GM21576 (cell line): ENCODE results near the gene MAGEC1.
"Not testable (repeated sequence)": the region's sequence is repeated elsewhere in the genome, so short reads cannot be mapped to it uniquely, and the experiment has no call there.

Experiments
- ATAC-seq: cut with Tn5 transposase; IDR thresholded peaks from one replicate; pipeline ENCODE4 v1.9.1; 2021; ENCODE audit warnings: mild to moderate bottlenecking, moderate library complexity; ENCODE audit not compliant: unreplicated experiment

Gene MAGEC1, protein sequence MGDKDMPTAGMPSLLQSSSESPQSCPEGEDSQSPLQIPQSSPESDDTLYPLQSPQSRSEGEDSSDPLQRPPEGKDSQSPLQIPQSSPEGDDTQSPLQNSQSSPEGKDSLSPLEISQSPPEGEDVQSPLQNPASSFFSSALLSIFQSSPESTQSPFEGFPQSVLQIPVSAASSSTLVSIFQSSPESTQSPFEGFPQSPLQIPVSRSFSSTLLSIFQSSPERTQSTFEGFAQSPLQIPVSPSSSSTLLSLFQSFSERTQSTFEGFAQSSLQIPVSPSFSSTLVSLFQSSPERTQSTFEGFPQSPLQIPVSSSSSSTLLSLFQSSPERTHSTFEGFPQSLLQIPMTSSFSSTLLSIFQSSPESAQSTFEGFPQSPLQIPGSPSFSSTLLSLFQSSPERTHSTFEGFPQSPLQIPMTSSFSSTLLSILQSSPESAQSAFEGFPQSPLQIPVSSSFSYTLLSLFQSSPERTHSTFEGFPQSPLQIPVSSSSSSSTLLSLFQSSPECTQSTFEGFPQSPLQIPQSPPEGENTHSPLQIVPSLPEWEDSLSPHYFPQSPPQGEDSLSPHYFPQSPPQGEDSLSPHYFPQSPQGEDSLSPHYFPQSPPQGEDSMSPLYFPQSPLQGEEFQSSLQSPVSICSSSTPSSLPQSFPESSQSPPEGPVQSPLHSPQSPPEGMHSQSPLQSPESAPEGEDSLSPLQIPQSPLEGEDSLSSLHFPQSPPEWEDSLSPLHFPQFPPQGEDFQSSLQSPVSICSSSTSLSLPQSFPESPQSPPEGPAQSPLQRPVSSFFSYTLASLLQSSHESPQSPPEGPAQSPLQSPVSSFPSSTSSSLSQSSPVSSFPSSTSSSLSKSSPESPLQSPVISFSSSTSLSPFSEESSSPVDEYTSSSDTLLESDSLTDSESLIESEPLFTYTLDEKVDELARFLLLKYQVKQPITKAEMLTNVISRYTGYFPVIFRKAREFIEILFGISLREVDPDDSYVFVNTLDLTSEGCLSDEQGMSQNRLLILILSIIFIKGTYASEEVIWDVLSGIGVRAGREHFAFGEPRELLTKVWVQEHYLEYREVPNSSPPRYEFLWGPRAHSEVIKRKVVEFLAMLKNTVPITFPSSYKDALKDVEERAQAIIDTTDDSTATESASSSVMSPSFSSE

DNA sequence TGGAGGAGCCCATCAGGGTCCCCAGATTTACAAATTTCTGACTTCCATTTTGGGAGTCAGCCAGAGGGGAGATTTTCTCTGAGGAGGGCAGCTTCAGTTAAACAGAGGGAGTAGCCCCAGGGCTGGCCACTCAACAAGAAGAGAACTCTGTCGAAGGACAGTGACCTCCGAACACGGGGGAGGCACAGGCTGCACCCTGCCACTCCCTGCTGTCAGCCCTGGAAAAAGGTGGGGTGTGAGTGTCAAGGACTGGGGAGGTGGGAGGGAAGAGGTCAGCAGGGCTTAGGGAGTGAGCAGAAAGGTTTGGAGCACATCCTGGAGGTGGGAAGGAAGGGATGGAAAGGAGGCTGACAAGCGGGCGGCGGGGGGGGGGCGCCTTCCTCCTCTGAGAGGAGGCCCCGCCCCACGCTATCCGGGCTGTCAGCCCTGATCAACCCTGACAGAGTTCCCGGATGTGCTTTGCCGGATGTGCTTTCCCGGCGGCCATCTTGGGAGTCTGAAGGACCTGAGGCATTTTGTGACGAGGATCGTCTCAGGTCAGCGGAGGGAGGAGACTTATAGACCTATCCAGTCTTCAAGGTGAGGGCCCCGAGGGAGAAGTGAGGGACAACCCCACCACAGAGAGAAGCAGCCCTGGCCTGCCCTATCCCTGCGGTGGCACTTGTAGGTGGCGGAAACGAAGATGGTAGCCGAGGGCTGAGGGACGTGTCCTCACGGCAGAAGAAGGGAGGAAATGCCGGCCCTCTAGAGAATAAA is at the start of gene MAGEC1:
Gene MAGEC1 (plus strand): TSS at position 495 of the 756 bp plus-strand sequence. CDS start 1,179 bp downstream, outside the sequence.
- ATAC-seq: no peak

DNA sequence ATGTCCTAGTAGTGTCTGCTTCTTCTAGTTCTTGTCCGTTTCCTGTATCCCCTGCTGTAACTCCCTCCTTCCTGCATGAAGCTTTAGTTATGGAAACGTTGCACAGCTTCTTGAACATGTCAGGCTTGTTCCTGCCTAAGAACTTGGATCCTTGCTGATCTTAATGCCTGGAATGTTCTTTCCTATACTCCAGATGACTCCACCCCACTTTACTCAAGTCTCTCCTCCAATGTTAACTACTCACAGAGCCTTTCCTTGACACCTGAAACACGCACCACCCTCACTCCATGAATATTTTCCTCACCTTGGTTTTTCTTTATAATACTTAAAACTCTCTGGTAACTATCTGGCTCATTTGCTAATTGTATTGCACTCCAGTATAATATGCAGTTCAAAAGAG is 46.2 kb upstream of the MAGEC1 start:
- no peak for ATAC-seq

DNA sequence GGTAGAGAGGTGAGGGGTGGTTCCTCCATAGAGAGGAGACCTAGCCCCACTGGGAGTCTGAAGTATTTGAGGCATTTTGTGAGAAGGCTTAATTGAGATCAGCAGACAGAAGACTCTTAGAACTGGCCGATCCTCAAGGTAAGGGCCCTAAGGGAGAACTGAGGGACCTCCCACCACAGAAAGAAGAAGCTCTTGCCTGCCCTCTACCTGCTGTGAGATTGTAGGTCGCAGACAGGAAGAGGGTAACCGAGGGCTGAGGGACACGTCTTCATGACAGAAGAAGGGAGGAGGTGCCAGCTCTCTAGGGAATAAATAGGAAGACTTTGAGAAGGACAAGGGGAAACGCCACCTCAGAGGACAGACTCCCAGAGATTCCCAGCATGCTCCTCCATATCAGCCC is 24.1 kb upstream of the MAGEC1 start:
- no peak for ATAC-seq

DNA sequence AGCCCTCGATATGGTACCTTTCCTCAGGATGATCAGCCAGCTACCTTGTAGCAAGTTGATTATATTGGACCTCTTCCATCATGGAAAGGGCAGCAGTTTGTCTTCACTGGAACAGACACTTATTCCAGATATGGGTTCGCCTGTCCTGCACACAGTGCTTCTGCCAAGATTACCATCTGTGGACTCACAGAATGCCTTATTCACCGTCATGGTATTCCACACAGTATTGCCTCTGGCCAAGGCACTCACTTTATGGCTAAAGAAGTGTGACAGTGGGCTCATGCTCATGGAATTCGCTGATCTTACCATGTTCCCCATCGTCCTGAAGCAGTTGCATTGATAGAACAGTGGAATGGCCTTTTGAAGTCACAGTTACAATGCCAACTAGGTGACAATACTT is 14.9 kb upstream of the MAGEC1 start:
- ATAC-seq: not testable (repeated sequence)

DNA sequence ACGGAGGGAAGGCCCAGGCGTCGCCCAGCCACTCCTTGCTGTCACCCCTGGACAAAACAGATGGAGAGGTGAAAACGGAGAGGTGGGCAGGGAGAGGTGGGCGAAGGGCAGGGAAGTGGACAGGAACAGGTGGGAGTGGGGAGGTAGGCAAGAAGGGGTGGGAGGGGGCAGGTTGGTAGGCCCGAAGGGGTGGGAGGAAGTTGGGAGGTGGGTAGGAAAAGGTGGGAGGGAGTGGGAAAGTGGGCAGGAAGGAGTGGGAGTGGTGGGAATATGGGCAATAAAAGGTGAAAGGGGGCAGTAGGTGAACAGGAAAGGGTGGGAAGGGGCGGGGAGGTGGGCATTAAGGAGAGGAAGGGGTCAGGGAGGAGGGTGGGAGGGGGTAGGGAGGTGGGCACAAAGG is 9.0 kb upstream of the MAGEC1 start:
- no peak for ATAC-seq

DNA sequence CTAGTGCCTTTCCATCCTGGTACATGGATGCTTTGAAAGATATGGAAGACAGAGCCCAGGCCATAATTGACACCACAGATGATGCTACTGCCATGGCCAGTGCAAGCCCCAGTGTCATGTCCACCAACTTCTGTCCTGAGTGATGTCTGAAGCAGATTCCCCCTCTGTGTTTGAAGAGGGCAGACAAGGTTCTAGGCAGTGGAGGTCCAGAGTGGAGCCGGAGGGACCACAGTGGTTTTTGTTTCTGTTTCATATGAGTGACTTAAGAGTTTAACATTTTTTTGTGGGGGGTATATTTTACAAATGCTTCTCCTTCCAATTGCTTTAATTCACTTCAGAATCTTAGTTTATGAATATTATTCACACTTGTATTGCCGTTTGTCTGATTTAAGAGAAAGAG is 6.0 kb upstream of the MAGEC1 start:
- no peak for ATAC-seq

DNA sequence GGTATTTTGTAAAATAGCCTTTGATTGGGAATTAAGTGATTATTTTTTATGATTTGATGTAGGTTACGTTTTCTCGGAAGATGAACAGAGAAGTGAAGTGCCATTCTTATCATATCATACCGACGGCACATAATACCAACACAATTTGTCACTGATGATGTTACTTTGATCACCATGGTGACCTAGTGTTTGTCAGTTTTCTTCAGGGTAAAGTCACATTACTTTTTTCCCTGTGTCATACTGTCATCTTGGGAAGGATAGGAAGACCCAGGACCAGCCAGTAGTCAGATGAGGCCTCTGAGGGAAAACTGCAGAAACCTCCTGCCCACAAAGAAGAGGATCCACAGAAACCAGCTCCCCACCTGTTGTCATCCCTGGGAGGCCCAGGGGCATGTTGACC is 1.3 kb upstream of the MAGEC1 start:
- no peak for ATAC-seq

DNA sequence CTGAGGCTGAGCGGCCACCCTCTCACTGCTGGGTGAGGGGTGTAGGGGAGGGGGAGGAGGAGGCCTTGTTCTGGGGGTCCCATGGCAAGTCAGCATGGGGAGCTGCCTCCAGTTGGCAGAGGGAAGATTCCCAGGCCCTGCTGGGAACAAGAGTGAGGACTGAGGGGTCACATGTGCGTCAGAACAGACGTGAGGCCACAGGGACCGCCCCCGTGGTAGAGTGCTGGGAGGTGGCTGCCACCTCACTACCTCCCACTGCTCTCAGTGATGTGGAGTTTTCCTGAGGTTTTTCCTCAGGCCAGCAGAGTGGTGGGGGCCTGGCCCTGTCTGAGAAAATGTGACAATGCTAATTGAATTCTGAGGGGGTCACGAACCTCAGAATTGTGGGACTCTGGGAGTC is 568 bp downstream of the MAGEC1 start:
- no peak for ATAC-seq

DNA sequence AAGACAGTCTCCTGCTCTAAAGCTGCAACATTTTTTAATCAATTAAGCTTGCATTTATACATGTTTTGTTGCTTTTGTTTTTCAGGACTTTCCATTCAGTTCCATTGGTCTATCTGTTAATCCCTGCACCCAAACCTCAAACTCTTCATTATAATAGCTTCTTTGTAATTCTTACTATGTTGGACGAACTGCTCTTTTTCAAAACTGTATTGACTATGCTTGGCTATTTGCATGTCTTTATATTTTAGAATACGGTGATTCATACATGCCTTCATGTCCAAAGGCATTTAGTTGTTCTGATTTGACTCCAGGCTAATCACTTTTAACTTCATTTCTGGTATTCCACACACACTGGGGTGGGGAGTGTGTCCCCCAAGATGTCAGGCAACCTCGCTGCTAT is 14.1 kb downstream of the MAGEC1 start:
- ATAC-seq: no peak

DNA sequence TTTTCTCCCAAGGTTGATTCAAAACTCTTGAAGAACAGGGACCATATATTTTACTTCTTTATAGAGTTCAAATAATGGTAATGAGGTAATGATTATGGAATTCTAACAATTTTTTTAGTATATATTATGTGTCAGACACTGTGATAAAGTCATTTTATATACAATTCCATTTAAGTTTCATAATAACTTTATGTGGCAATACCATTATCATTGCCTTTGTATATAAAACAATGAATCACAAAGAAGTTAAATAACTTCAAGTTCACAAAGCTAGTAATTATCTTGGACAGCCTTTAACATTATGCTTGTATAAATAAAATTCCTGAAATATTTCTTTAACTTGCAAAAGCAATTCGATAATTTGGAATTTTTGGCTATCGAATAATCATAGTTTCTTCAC is 20.6 kb downstream of the MAGEC1 start:
- no peak for ATAC-seq

DNA sequence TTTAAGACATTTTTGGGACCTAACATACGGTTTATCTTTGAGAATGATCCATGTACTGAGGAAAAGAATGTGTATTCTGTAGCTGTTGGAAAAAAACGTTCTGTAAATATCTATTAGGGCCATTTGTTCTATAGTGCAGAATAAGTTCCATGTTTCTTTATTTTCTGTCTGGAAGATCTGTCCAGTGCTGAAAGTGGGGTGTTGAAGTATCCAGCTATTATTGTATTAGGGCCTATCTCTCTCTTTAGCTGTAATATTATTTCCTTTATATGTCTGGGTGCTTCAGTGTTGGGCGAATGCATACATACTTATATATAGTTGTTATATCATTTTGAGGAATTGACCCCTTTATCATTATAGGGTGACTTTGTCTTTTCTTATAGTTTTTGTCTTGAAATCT is 24.7 kb downstream of the MAGEC1 start:
- ATAC-seq: no peak

DNA sequence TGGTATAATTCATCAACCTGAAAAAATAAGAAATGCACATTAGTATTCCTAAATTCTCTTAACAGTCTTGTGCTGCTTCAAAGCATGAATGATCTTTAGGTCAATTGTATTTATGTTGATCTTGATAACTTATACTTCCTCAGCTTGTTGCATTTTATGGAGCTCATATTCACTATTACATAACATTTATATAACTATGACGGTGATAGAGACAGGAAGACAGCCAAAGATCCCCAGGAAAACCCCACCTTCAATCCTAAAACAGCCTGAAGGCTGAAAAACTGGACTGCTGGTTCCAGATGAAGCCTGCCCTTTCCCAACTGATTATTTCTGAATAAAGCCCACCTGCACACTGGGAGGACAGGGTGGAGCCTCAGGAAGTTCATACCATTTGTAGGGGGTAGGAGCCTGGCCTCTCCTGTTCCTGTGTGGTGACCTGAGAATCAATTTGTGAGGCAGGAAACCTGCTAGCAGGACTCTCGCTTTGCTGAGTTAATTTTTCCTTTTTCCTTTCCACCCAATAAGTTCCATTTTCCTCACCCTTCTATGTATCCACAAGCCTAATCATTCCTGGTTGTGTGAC is 30.5 kb downstream of the MAGEC1 start:
- no peak for ATAC-seq

DNA sequence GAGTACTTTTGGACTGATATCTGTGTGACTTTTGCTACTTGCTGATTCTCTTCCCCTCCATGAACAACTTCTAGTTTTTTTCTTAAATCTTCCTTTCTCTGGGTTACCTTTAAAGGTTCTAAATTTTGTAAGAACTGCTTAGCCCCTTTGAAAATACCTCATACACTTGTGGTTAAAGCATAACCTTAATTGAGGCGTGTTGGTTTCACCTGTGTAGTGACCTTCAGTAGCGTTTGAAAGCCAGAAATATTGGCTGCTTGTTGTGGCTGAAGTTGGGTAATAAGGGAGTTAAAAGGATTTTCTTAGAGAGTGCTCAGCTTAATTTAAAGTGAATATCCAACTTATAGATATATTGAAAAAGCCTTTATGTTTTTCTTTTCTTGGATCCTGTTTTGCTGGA is 32.0 kb downstream of the MAGEC1 start:
- ATAC-seq: no peak

DNA sequence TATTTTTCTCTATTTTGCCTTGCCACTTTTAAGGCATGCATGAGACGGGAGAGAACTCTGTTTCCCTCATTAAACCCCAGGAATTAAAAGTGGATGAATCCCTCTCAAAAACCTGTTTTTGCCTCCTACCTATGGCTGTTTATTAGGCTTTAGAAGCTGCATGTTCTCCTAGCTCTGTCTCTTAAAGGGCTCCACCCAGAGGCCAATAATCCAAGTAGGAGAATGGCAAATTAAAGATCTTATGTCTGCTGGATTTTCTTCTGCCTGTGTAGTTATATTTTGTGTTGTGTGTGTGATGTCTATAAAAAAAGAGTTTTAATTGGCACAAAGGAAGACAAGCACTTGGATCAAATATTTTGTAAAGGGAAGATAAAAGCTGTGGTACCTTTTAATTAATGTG is 32.4 kb downstream of the MAGEC1 start:
- no peak for ATAC-seq

DNA sequence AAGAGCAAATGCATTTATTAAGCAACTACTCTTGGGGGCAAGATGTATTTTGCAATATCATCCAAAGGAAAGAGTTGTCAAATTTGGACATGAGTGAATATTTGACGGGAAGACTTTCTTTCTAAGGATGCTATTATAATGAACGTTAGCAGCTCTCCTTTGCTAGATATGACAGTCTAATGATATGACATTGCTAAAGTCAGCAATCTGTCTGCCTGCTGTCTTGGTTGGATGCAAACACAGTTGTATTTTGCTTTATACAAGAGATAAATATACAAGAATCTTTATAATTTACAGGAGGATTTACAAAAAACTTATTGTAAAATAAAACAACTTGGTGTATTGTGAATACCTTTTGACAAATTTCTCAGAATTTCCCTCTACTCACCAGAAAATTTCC is 37.5 kb downstream of the MAGEC1 start:
- ATAC-seq: no peak

DNA sequence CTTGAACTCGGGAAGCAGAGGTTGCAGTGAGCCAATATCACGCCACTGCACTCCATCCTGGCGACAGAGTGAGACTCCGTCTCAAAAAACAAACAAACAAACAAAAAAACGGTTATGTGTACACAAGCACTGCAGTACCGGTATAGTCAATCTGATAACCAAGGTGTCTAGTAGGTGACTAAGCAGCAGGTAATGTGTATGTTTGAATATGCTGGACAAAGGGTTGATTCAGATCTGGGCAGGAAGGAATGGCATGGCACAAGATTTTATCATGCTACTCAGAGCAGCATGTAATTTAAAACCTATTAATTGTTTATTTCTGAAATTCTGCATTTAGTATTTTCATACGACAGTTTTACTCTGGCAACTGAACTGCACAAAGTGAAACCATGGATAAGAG is 41.7 kb downstream of the MAGEC1 start:
- ATAC-seq: no peak

DNA sequence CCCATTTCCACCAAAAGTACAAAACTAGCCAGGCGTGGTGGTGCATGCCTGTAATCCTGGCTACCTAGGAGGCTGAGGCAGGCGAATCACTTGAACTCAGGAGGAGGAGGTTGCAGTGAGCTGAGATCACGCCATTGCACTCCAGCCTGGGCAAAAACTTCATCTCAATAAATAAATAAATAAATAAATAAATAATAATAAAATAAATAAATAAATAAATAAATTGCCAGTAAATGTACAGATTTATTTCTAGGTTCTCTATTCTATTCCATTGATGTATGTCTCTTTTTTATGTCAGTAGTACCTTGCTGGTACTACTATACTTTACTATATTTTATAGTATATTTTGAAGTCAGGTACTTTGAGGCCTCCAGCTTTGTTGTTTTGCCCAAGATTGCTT is 43.7 kb downstream of the MAGEC1 start:
- no peak for ATAC-seq

DNA sequence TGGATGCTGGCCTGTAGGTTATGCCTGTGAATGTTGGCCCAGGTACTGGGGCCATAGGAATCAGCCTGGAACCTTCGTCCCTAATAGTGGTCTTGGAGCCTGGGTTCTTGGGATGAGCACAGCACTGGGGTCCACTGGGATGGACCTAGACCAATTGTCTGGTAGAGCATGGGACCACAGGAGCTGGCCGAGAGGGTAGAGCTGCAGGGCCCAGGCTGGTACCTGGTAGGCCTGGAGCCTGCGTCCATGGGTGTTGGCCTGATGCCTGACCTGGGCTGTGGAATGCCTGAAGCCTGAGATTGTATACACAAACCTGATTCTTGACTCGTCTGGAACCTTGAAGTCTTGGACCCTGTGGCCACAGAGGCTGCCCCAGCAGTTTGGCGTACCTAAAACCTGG is 48.9 kb downstream of the MAGEC1 start:
- ATAC-seq: no peak

DNA sequence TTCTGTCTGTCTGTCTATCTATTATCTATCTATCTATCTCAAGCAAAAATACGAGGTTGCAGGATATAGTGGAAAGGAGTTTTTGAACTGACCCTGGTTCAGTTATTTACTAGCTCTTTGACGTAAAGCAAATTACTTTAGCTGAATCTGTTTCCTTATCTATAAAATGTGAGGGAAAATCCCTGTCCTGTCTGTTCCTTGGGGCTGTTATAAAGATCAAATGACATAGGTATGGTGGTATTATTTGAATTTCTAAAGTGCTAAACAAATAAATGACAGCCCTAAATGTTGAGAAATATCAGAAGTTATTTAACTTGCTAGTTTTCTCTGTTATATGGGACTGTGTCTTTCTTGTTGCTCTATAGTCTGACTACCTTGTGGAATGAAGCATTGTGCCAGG is 55.0 kb downstream of the MAGEC1 start:
- ATAC-seq: no peak
